Hematopoietic multipotent progenitor cell treated with erythropoietin and hydrocortisone succinate and interleukin-3 and kit ligand, for 8 days (in vitro differentiated cells): ENCODE data around the gene RNF11.
A peak's percentile ranks its signal among the peaks of the same experiment; 100 is the strongest.

Experiments
- DNase-seq: peaks from one replicate; pipeline ENCODE4 v3.0.0-alpha.2; 2015

RNF11 gene

DNA sequence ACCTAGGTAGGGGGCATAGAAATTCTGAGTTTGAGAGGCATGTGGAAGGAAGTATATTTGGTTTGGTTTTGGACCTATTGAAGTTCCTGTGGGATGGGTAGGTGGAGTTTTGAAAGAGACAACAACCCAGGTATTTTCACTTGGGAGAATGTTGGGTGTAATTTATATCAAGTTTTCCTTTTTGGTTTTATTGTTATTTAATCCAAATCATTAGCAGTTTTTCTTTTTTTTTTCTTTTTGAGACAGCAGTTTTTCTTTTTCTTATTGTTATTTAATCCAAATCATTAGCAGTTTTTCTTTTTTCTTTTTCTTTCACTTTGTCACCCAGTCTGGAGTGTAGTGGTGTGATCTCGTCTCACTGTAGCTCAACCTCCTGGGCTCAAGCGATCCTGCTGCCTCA, 30.1 kb downstream of the RNF11 start:
- DNase-seq = no peak

DNA sequence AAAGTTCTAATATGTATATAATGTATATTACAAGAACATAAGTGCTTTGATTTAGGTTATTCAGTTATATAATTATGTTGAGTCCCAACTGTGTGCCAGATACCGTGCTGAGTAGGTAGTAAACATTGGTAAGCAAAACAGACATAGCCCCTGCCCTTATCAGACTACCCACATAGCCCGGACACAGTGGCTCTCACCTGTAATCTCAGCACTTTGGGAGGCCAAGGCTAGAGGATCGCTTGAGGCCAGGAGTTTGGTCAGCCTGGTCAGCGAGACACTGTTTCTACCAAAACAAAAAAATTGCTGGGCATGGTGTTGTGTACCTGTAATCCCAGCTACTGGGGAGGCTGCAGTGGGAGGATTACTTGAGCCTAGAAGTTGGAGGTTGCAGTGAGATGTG, 30.7 kb downstream of the RNF11 start:
- DNase-seq = no peak

DNA sequence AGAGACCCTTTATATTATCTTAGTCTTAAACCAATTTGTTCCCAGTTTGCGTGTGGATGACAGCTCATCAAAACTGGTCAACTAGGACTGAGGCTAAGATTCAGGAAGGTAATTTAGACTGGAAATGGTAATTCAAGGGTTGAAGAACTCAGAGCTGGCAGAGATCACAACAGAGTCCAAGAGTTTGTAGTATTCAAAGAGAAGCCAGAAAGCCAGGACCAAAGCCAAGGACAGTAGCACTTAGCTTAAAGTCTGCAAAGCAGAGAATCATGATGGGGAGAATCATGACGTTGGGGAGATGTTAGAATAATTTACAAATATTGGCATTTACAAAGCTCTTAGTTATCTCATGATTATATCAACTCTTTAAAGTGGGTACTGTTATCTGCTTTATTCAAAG, 32.6 kb downstream of the RNF11 start:
- no peak for DNase-seq

DNA sequence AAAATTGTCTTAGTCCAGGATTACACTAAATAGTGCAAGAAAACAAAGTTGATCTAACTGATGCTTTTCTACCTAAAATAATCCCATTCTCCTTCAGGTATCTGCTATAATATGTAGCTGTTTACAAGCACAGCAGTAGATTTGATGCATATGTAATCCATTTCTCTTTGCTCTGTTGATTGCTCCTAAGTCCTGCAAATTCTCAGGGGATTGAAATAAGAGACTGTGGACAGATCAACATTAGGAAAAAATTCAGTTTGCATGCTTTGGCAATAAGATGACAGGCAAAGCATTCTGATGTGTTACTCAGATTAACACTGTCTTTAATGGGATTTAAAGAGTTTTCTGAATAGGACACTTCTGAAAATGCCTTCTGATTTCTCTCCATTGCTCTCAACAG, 34.7 kb downstream of the RNF11 start:
- no peak for DNase-seq

DNA sequence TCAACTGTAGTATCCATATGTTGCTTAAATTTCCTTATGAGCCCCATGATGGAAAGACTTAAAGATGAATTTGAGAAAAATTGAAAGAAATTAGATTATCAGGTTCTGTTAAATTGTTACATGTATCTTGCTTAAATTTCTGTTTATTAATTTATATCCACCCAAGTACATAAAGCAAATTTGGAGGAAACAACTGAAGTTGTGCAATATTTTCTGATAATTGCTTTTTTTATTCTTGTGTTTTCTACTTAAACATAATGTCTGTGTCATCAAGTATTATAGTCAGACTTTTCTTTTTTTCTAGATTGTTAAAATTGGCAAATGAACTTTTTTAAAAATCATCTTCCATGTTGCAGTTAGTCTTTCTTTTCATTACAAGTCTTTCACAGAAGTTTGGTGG, 36.8 kb downstream of the RNF11 start:
- DNase-seq = no peak

DNA sequence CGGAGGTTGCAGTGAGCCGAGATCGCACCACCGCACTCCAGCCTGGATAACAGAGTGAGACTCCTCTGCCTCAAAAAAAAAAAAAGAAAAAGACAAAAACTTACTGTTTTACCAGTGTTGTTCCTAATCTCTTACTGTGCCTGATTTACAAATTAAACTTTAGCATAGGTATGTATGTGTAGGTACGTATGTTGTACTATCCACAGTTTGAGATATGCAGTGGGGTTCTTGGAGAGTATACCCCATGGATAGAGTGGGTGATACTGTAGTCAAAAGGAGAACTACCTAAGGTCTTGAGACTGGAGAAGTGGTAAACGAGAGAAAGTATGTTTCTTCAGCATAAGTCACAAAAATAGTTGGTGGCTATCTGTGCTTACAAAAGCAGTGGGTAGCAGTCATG, 38.6 kb downstream of the RNF11 start:
- no peak for DNase-seq

DNA sequence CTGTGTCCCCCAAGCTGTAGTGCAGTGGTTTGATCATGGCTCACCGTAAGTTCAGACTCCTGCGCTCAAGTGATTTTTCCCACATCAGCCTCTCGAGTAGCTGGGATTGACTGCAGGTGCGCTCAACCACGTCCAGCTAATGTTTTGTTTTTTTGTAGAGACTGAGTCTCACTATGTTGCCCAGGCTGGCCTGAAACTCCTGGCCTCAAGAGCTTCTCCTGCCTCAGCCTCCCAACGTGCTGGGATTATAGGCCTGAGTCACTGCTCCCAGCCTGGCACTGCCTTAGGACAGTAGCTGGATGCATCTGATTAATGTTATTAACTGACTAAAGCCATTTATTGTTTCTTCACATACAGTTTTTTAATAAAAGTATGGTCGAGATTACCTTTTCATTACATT, 40.2 kb downstream of the RNF11 start:
- DNase-seq = no peak

DNA sequence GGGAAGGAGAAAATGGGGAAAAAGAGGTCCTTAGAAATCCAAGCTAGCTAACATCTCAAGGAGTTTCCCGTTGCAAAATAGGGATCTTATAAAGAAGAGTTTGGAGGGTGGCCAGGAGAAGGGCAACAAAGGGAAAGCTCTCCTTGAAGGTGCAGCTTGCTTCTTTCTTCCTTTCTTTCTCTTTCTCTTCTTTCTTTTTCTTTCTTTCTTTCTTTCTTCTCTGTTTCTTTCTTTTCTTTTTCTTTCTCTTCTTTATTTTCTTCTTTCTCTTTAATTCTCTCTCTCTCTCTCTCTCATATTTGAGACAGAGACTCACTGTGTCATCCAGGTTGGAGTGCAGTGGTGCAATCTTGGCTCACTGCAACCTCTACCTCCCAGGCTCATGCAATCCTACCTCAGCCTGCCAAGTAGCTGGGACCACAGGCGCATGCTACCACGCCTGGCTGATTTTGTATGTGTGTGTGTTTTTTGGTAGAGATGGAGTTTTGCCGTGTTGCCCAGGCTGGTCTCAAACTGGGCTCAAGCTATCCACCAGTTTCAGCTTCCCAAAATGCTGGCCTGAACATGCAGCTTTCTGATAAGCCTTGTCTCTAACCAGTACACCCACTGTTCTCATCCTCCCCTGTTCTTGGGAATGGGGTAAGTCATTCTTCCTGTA, 44.4 kb downstream of the RNF11 start:
- peak; percentile 56 for DNase-seq

DNA sequence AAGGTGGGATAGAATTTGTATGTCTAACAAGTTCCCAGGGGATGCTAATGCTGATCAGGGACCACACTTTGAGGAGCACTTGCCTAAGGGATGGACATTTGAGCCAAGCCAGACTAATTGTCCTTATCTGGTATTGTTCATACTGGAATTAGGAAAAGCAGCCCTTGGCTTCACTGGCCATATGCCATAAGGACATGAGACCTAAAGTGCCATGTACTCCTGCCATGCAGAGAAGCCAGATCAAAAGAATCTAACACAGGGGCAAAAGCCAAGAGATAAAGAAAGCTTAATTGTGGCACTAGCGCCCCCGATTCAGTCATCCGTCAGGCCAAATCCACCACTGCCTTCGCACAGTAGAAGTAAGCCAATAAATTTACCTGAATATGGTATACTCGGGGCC, 45.7 kb downstream of the RNF11 start:
- DNase-seq = no peak

DNA sequence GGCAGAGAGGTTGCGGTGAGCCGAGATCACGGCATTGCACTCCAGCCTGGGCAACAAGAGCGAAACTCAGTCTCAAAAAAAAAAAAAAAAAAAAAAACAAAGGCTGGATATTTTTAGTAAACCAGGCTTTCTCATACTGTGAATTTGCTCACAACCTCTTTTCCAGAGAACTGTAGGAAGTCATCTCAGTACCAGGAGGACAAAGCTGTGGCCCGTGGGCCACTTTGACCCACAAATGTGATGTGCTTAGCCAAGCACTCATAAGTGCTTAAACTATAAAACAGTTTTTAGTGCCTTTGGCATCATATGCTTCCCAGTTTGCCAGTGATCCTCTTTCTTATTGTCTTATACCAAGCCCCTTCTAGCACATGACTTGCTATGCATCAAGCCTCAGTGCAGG, 46.5 kb downstream of the RNF11 start:
- no peak for DNase-seq

DNA sequence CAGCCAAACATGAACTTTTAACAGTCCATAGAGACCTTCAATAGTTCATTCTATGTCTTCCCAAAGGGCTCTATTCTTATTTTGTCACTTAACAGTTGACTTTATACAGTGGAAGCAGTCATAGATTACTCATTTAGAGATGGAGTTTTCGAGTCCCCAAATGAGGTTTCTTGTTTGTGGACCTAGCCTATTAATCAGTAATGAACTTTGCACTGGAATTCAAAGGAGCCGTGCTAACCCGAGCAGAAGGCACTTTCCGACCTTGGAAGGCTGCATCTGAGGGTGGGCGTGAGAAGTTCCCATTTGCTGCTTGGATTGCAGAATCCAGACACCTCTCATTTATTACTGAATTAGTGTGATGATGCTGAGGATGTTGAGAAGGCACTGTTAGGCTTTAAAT, 47.9 kb downstream of the RNF11 start:
- DNase-seq = no peak

DNA sequence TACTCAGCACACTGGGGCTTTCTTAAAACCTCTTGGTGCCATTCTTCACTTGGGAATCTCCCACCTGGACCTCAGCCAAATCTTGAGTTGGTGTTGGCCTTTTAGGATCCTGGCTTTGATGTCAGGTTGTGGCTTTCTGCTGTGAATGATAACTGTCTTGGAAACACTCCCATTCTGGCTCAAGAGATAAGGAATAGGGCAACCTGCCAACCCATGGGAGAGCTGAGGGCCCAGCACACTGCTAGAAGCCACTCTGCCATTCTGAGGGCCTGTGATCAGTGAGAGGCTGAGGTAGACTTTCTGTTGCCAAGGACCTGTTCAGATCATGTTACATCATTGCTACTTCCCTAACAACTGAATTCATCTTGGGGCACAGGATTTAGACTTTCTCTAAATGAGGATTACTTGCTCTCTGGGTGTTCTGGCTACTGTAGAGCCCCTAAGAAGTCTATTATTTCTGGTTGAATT, 48.4 kb downstream of the RNF11 start:
- DNase-seq = peak; percentile 100

DNA sequence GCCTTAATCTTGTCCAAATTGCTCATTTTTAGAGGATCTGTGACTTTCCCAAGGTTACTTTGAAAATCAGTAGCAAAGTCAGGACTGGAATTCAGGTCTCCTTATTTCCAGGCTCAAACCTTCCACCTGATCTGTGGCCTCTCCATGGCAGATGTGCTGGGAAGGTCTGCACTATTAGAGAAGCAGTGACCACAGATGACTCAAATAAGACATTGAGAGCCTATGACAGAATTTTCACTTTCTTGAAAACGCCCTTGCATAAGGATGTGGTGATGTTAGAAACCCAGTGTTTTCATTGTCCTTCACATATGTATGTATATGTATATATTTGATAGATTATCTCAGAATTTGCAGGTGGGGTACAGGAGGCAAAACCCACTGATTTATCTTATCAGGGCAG, 49.0 kb downstream of the RNF11 start:
- peak; percentile 45 for DNase-seq

DNA sequence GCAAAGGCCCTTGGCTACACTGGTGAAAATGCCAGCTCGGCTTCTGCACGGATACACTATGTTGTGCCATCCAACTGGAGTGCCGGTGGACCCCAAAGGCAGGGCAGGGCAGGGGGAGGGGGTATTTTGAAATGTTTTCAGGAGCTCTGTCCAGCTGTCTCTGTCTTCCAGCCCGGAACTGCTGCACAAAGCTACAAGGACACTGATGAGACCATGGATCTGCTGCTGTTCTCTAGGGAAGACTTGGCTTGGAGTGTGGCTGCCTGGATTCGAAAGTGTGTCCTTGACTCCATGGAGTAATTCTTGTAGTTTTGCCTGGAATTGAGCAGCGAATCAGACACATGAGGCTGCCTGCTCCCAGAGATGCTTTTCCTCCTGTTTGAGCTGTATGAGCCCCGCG, 51.9 kb downstream of the RNF11 start:
- no peak for DNase-seq

DNA sequence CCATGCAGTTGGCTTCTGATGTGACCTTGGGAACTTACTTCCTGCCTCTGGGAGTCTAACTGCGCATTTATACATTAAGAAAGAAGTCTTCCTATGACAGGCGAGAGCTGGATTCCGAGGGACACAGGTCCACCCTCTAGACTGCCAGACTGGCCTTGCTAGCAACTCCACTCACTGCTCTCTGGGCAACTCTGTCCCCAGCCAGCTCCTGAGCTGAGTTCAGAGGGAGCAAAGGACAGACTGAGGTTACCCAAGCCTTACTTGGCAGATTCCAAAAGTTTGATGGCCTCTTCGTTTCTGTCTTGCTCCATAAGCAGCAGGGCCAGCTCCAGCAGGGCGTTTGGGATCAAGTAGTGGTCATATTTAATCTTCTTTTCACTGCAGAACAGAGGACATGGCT, 52.5 kb downstream of the RNF11 start:
- DNase-seq = no peak

DNA sequence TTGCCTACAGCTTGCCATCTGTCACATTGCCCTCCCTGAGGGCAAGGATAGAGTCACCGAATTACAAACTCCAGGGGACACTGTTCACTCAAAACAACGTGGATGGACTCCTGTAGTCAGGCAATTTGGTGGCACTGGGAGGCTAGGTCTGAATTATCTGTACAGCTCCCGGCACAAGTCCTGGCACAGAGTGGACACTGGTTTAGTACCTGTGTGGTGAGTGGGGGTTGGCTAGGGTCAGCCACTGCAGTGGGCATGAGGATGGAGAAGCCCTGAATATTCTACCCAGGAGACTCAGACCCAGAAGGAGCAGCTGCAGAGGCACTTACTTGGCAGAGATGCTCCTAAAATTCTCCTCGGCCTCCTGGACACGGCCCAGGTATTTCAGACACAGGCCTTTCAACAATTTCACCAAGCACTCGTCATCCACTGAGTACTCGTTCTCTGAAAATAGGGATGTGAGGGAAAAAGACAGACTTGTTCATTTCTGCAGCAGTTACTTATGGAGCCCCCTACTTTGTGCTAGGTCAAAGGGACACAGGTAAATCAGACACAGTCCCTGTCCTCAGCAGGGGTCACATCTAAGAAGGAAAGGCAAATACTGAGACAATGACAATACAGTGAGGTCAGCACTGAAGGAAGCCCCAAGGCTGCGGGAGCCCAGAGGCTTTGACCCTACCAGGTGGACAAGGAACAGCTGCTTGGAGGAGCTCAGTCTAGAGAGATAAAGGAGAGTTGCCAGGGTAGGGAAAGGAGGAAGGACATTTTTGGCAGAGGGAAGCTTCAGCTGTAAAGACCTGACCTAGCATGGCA, 53.8 kb downstream of the RNF11 start:
- DNase-seq = no peak

DNA sequence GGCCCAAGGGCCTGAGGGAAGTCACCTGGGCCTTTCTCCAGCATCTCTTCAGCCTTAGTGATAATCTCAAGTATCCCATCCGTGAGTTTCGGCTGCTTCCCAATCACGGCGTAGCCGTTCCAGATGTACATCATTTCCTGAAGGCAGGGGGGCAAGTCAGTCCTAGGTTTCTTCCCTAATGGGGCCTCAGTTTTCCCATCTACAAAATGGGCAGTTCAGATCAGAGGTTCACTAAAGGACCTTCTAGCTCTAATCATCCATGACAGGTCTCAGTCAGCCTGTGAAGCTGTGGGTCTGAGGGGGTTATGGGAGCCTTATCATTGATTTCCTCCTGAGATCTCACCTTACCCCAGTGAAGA, 54.4 kb downstream of the RNF11 start:
- DNase-seq = no peak

DNA sequence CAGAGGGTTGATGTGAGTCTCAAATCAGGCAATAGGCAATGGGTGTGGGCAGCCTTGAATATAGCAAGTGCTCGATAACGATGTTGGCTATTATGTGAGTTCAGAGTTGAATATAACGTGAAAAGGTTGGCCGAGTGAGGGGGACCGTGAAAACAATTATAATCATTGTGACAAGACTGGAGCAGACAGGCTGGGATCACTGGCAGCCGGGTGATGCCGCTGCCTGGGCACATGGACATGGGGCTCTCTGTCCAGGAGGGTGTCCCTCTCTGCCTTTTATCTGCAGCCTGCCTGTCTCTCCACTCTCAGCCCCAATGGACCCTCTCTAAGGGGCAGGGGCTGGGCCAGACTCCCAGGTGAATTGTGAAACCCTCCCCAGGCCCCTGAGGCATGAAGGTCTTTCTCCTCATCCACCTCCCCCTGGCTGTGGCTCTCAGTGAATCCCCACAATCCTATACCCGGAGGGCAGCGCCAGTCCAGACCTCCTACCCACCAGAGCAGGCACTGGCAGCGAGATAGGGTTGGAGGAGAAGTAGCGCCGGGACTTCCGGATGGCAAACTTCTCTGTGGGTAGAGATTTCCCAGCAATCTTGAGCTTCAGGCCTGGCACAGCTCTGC, 57.9 kb downstream of the RNF11 start:
- DNase-seq = no peak

DNA sequence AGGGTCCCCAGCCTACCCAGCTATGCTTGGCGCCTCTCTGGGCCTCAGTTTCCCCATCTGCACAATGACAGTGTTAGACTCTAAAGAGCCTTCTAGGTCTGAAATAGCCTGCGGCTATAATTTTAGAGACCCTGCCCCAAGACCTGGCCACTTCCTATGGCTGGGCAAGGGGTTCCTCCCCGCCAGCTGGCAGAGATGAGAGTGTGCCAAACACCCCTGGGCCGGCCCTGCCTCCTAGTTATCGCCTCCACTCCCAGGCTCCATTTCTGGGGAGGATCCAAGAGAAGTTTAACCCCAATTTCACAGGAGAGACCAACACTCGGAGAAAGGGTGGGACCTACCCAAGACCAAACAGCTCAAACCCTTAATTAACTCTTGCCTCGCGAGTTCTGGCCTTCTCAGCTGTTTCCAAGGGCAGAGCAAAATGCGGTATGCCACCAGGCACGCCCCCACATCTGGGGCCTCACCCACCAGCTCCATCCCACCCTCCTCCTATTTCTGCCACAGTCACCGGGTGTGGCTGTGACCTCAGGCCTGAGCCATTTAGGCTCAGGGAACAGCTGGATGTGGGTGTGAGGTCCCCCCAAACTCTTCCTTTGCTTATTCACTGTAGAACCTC, 58.6 kb downstream of the RNF11 start:
- peak; percentile 89 for DNase-seq

DNA sequence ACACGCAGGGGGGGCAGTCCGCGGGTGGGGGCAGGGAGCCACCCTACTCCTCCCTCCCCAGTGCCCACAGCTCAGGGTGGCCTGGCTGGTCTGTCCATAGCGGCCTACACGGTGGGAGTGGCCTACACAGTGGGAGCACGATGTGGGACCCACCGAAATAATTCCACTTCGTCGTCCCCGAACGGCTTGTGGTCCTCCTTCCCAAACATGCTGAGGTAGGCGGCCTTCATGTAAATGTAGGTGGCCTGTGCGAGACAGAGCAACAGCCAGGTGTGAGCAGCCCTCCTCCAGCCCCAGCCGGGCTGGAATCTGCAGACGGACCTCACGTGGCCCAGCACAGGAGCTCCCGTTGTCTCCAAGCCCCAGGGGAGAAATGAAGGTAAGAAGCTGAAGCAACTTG, 59.9 kb downstream of the RNF11 start:
- no peak for DNase-seq

DNA sequence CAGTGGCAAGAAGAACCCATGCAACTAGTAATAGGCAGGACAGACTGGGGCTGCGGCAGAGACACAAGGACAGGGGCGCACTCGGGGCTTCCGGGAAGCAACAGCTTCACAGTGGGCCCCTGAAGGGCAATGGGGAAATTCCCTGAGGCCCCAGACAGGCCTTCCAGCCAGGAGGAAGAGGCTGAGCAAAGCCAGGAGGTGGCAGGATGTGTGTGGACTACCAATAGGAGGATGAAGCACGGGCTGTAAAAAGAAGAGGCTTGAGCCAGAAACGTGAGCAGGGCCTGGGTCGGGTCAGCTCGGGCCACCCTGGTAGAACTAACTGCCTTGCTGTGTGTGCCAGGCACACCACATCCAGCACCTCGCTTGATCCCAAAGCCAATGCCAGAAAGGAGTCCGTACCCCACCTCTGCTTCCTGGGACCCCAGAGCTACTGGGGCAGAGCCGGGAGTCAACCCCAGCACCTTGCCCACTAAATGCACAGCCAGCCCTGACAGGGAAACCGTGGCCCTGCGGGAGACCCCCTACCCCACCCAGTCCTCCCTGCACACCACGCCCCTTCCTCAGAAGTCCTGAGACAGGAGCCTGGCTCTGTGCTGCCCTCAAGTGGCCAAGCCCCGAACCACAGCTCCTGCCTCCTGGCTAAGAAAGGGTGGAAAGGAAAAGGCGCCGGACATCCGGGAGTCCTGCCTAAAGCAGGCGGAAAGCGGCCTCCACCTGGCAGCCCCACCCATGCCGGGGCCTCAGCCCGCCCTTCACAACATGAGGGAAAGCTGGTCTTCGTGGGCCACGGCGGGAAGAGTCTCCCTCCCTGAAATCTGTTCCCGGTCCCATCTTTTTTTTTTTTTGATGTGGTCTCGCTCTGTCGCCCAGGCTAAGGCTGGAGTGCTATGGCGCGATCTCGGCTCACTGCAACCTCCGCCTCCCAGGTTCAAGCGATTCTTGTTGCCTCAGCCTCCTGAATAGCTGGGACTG, 60.6 kb downstream of the RNF11 start:
- DNase-seq = peak; percentile 83
